Stimulated activated CD8-positive, alpha-beta memory T cell treated with anti-CD3 and anti-CD28 coated beads, Interleukin-4, amount 100 ng/mL, for 1 hour (primary cell): ENCODE measurements around the gene RARRES2.
A peak's percentile ranks its signal among the peaks of the same experiment; 100 is the strongest.
"Not testable (repeated sequence)": the region's sequence is repeated elsewhere in the genome, so short reads cannot be mapped to it uniquely, and the experiment has no call there.

Source experiments
- DNase-seq, 2 donors: peaks; one replicate each; pipeline ENCODE4 v3.0.0-alpha.2; 2020; ENCODE audit warnings: low read depth in 2 of 2, low spot score in 1 of 2

The RARRES2 gene

DNA sequence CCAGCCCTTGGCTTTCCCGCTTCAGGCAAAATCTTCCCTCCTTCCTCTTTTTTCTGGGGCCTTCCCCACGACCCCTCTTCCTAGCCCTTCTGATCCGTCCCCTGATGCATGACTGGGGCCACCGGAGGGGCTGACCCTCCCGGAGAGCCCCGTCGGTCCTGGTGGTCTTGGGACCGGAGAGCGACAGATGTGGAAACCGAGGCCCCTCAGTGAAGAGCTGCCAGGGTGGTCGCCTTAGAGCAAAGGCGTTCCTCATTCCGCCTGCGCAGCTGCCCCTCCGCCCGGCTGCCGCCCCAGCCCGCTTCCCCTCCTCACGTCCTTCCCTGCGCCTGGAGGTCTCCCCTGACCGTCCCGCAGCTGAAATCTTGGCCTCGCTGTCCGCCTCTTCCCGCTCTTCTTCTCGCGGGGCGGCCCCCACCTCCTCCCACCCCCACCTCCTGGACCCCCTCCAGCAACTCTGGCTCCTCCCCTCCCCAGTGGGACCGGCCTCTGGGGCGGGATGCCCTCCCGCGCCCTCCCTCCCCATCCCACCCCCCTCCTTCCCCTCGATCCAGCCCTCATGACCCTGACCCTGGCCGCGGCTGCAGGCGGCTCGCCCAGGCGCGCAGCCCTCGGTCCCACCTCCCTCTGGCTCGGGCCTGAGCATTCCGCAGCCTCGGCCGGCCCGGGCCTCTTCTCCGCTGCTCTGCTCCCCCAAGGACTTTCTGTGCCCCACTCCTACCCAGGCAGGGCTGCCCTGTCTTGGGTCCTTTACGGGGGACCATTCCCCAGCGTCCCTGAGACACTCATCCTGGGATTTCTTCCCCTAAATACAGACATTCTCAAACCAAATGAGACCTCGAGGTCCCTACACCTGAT is at the start of gene RARRES2:
RARRES2 (minus strand) TSS at position 367 of the 858 bp plus-strand sequence. CDS start 1,020 bp downstream, outside the sequence.
- no peak for DNase-seq

DNA sequence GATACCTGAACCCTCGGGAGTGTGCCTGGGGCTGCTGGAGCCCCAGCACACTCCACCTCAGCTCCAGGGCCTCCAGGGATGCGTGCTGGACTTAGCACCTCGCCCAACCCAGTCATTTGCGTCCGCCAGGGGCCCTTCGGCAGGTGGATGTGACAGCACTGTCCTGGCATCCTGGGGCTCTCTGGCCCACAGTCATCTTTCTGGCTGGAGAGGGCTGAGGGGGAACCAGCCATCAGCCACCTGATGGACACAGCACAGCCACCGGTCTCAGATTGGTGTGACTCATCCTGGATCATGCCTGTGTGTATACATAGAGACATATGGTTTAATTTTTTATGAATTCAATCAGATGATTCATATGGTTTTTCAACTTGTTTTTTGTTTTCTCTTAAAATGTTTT is 48.8 kb upstream of the RARRES2 start:
- DNase-seq, result no peak

DNA sequence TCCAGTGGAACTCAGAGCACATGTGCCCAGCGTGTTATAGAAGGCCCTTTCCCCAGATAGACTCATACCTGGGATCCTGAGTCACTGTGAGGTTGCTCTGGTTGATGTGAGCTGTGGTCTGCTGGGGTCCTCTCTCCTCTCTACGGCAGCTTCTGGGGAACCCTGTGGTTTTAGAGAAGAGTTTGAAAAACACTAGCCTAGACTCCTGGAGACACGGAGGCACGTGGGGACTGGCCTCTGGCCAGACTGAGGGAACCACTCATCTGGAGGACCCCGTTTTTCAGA is 48.0 kb upstream of the RARRES2 start:
- no peak for DNase-seq

DNA sequence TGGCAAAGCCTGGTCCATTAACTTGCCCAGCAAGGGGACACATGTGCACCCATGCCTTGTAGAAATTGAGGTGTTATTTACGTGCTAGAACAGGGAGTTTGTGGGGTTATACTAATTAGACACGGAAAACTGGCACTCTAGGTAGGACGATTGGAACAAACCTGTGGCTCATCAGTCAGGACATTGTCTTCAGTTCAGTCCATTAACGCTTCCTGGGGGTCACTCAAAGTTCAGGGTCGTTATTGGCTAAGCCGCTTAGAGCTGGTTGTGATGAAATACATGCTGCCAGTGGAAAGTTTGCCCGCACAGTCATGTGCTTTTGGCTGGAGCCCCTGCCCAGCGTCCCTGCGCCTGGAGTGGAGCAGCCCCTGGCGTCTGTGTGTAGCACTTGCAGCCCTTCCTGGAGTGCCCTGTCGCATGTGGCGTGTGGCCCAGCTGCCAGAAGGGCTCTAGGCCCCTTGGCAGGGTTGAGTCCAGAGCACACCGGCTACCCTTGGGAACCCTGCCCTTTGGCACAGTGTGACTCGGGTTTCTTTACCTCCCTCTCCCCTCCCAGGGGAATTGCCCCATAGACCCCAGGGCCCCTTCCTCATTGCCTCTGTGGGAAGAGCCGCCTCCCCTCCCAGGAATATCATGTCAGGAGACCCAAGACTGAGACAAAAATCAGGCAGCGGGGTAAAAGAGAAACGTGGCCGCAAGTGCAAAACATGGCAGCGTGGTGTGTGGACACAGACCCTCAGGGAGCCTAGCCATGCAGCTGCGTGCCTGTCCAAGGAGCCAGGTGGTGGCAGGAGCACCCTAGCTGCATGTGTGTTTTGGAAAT is 47.5 kb upstream of the RARRES2 start:
- no peak for DNase-seq

DNA sequence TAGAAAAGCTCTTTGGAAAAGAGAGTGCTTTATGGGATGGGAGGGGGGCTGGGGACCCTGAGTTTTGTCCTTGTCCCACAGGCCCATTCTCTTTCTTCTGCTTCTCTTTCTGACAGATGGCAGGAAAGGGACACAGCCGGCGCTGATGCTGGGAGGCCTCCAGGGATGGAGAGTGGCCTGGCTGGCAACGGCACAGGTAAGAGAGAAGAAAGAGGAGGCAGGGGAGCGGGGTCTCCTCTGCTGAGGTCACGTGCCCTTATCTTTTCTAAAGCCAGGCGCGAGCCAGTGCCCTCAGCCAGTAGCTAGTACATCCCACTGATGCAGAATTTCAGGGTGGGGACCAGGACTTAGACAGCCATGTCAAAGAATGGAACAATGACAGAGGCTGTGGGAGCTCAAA is 46.9 kb upstream of the RARRES2 start:
- no peak for DNase-seq

DNA sequence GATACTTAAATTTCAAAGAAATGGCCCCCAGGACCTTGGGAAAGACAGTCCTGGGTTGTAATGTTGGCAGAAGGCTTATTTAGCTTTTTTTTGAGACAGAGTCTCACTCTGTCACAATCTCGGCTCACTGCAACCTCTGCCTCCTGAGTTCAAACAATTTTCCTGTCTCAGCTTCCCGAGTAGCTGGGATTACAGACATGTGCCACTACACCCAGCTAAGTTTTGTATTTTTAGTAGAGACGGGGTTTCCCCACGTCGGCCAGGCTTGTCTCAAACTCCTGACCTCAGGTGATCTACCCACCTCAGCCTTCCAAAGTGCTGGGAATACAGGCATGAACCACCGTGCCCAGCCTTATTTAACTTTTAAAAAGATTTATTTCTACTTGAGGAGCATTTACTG is 44.5 kb upstream of the RARRES2 start:
- DNase-seq, result not testable (repeated sequence)

DNA sequence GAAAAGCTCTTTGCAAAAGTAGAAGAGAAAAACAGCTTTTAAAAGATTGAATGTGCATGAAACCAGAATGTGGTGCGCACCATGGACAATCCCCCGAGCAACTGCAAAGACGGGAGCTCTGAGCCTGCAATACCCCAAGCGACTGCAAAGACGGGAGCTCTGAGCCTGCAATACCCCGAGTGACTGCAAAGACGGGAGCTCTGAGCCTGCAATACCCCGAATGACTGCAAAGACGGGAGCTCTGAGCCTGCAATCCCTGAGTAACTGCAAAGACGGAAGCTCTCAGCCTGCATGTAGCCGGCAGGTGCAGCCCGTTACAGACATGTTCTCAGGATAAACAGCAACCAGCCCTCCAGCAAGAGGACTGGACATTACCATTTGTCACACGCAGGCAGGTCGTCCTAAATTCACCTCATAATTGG is 43.9 kb upstream of the RARRES2 start:
- DNase-seq, result no peak

DNA sequence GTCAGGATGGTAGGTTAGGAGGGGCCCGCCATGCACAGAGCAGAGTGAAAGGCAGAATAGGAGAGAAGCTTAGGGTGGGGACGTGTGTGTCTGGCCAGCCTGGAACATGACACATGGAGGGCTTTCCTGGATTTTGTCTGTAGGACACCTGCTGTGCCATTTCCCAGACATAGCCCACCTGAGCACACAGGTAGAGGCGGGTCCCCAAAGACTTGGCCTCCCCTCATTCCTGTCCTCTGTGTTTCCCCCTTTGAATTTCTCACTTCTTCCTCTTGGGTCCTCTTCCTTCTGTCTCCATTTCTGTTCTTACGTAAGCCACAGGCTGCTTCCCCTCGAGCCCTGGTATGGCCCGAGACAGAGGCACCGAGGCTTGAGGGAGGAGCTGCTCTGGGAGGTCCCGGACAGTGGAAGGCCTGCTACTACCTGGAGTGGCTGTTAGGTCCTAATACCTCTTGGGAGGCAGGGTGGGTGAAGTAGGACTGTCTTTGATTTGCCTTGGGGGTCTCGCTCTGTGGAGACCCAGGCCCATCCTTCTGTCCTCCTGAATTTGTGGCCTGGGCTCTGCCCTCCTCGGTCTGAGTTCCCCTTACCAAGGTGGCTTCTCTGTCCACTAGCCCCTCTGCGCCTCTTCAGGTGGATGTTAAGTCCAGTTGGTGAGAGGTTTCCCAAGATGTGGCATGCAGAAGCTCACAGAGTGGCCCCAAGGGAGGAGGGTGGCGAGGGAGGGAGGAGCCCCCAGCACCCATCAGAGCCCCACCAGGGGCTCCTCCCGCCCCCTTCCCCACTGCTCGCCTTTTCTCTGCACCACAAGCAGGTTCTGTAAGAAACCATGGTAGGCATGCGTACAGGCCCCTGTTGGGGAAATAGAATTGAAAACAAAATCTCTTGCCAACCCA is 43.2 kb upstream of the RARRES2 start:
- DNase-seq, result no peak

DNA sequence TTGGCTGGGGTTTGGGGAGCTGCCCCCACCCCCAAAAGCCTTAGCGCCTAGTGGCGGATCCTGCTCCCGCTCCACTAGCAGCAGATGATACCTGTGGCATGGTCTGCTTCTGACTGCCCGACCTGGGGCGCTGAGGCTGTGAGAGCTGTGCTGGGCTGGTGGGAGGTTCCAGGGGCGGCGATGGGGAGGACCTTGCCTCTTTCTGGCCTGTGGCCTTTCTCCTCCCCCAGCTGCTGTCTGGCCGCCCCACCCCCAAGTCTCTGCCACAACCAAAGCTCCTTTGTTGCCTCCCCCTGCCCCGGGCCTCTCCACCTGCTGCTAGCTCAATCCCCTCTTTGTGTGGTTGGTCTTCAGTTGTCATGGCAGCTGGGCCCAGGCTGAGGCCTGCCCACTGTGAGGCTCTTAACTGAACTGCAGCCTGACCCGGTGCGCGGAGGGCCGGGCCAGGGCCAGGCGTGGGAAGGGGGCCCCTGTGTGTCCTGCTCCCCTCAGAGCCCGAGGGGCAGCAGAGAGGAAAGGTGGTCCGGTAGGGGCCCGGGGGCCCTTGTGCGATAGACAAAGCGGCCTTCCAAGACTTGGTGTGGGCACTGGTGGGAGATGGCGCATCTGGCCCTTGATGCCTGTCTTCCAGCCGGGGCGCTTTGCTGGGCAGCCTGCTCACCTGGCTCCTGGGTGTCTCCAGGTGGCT is 42.4 kb upstream of the RARRES2 start:
- no peak for DNase-seq

DNA sequence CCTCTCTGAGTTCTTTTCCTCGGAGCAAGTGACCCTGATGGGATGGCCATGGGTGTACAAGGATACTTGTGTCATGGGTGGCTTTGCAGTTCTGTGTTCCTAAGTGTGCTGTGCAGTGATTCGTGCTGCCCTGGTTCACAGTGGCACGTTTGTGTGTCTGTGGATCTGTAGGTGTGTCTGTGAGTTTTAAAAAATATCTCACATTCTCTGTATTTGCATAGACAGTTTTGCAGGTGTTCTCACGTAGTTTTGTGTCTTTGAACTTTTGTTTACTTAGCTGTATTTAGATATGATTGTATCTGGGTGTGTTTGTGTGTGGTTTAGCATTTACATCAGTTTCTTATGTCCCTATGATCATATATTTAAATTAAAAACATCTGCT is 41.4 kb upstream of the RARRES2 start:
- no peak for DNase-seq

DNA sequence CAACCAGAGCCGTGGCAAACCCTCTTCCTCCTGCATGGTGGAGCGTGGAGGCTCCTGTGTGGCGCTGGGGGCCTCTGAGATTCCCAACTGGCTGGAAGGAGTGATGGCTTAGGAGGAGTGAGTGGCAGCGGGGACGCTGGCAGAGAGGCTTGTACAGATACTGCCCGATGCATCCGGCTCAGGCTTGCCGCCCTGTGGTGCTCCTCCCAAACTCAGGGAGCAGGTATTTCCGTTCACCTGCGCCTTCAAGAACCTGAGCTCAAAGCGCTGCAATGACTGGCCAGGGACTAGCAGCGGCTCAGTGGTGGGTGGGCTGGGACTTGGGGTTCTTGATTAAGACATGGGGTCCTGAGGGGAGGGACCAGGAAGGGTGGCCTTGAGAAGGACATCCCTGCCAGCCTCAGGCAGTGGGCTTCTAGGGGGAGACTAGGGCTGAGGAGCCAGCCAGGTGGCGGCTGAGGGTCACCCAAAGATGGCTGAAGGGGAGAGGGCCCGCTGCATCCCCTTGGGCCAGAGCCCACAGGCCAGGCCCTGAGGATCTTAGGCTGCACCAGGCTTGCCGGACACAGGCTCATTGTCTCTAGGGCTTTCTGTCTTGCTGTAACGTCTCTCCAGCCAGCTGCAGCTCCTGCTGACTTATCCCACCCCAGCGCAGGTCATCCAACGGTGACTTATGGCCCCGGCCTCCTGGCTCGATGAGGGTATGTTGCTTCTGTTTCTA is 40.9 kb upstream of the RARRES2 start:
- DNase-seq, result no peak

DNA sequence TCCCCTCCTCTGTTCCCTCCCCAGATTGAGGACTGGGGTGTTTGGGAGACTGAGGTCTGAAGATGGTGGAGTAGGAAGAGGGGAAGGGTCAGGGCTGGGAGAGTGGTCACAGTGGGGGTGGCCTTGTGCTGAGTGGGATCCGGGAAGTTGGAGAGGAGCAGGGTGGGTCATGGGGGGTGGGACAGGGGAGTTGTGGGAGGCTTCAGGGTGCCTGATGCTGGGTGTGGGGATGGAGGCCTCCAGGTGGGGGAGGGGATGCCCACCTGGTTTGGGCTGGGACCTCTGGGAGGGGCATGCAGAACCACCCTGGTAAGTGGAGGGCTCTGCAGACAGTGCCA is 40.3 kb upstream of the RARRES2 start:
- no peak for DNase-seq

DNA sequence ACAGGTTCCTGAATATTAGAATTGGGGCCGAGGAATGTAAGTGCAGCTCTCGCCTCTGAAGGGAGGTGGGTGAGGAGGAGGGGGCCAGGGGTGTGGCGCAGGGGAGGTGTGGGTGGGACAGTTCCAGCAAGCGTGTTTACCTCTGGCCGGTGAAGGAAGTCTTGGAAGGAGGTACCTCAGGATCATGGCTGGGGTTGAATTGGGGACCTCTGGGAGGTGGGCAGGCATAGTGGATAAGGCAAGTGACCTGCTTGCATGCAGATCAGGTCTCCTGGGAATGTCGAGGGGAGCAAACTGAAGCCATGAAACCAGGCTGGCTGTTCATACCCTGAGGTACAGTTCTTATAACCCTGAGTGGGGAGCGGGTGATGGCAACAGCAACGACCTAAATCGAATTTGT is 39.7 kb upstream of the RARRES2 start:
- no peak for DNase-seq

DNA sequence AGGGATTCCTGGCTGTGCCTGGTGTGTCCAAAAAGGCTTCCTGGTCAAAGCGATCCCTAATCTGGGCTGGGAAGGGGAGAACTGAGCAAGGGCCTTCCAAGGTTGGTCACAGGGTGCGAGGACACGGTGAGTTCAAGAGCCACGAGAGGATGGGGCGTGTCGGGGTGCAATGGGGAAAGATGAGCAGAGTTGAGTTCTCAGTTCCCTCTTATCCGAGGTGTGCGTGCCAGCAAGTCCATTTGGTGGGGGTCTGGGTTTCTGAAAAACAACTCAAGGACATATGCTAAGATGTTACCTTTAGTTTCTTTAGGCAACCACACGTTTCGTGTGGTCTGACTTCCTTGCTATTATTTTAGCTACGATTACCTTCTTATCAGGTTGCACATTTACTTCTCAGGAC is 39.0 kb upstream of the RARRES2 start:
- no peak for DNase-seq

DNA sequence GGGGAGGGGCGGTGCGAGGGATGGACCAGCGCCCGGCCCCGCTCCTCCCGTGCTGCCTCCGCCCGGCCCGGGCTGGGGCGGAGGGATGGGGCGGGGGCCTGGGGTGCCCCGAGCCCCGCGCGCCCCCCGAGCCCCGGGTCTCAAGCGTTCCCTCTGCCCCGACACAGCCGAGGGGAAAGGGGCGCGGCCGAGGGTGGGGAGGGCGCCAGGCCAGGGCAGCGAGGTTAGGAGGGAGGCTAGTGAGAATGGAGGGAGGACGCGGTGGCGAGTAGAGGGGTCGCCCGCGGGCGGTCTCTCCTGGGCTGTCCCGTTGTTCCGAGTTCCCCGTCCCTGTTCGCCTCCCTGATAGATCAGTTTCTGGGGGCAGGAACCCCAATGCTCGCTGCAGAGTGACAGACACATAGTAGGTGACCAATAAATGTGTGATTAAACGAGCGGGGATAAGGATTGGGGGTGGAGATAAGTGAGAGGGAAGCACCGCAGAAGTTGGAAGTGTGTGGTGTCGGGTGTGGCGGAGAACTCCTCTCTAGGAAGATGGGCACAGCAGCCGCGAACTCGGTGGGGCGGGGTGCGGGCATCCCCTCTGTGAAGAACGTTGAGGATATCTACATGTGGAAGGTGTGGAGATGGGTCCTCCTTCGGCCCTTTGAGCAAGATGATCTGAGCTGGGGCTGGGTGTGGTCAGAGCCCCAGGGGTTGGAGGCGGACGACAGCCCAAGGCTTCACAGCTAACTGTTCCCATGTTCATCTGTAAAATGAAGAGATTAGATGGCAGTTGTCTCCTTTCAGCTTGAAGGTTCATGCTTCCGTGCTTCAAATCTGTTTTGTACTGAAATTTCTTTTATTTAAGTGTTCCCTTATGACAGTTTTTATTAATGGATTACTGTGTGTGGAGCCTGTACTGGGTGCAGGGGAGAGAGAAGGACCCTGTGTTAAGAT is 38.3 kb upstream of the RARRES2 start:
- no peak for DNase-seq

DNA sequence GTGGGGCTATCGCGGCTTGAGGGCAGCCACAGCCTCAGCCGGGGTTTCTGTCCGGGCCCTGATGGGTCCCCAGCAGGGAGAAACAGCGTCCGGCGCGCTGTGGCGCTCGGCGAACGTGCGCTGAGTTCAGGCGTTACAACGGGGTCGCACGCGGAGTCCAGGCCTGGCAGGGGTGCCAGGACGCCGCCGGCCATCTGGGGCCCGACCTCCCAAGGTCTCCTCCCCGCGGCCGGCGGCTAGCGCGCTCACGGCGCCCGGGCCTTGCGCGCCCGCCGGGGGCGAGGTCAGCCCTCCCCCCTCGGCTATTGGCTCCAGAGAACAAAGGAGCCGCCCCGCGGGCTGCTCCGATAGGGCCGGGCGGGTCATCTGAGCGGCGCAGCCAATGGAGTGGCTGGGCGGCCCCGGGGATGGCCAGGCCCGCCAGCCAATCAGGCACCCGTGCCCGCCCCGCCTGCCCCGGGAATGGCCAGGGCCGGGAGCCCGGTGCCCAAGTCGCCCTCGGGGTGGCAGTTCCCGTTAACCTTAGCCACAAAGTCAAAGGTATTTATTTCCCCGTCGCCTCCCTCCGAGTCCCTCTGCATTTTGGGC is 37.5 kb upstream of the RARRES2 start, which contains the start of gene ZNF775:
ZNF775 (plus strand) TSS at position 478 of the 588 bp plus-strand sequence. CDS start 9,141 bp downstream, outside the sequence.
- DNase-seq, result peak; percentile 70 to 83

DNA sequence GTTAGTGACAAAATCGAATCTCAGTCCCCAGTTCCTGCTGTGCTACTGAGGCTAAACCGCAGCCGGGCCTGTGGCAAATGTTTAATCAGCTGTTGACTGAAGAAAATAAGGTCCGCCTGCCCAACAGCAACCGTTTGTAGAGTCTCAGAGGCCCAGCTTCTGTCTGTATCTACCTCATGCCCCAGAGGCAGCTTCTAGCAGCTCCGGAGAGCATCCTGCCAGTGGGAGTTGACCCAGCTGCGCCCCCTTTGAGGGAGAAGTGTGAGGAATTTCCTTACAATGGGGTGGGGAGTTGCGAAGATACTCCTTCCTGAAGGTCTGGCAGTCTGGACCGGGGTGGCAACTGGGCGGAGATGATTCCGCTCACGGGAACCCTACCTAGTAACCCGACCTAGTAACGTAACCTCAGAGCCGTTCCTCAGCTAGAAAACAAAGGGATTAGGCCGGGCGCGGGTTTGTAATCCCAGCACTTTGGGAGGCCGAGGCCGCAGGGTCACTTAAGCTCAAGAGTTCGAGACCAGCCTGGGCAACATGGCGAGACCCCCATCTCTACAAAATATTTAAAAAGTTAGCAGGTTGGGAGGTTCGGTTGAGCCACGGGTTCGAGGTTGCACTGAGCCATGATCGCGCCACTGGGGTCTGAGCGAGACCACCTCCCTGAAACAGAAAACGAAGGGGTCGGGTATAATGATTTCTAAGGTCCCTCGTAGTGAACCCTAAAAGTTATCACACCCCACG is 36.9 kb upstream of the RARRES2 start:
- peak in 1 of 2 donors; percentile 12 for DNase-seq

DNA sequence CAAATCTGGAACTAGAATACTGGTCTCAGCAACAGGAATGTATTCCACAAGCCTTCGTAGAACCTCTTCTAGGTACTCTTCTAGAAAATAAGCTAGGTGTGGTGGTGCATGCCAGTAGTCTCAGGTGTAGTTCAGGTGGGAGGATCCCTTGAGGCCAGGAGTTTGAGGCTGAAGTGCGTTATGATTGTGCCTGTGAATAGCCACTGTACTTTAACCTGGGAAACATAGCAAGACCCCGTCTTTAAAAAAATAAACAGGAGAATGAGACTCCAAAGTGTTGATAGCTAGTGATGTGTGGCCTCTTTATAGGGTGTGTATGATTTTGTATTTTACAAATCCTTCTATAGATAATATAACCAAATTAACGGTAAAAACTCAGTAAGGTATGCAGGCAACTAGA is 36.2 kb upstream of the RARRES2 start:
- no peak for DNase-seq
